OCI-LY3 (cell line): ENCODE measurements around the gene SPECC1.
"Not testable (repeated sequence)": the region's sequence is repeated elsewhere in the genome, so short reads cannot be mapped to it uniquely, and the experiment has no call there.

Source experiments
- H2AFZ ChIP-seq: fragments of 200-600, 300-600 bp; shearing (Covaris generic); 2 replicates; pipeline ENCODE4 v1.6.0; 2014; ENCODE audit warnings: antibody characterized with exemption, low read depth, low read length
- H3K27ac ChIP-seq: fragments of 200-600, 300-600 bp; sonication (generic); 2 replicates; pipeline ENCODE4 v1.5.1; 2014; ENCODE audit warnings: mild to moderate bottlenecking, low read length, moderate library complexity, mixed read lengths
- H3K27me3 ChIP-seq: fragments of 200-600, 300-600 bp; sonication (generic); 2 replicates; pipeline ENCODE4 v1.6.1; 2014; ENCODE audit warnings: low read depth, low read length, mixed read lengths
- H3K36me3 ChIP-seq: fragments of 200-600, 300-600 bp; sonication (generic); replicated peaks from 2 replicates; pipeline ENCODE3; 2014; ENCODE audit warnings: low read depth, low read length, mixed read lengths
- H3K4me1 ChIP-seq: fragments of 300-600, 200-600 bp; sonication (generic); 2 replicates; pipeline ENCODE4 v1.6.1; 2014; ENCODE audit warnings: low read length, mixed read lengths
- H3K4me2 ChIP-seq: fragments of 200-600, 300-600 bp; sonication (generic); 2 replicates; pipeline ENCODE4 v1.6.1; 2014; ENCODE audit warnings: low read length, mixed read lengths
- H3K4me3 ChIP-seq: fragments of 300-600, 200-600 bp; sonication (generic); 2 replicates; pipeline ENCODE4 v1.5.1; 2014; ENCODE audit warnings: antibody characterized with exemption, mild to moderate bottlenecking, low read length, moderate library complexity
- H3K79me2 ChIP-seq: fragments of 300-600, 200-600 bp; shearing (Covaris generic); 2 replicates; pipeline ENCODE4 v1.6.1; 2014; ENCODE audit warnings: mild to moderate bottlenecking, low read length, mixed read lengths
- H3K9ac ChIP-seq: fragments of 300-600, 200-600 bp; shearing (Covaris generic); 2 replicates; pipeline ENCODE4 v1.6.0; 2014; ENCODE audit warnings: mild to moderate bottlenecking, low read length, moderate library complexity
- H3K9me3 ChIP-seq: fragments of 200-600, 300-600 bp; shearing (Covaris generic); 2 replicates; pipeline ENCODE4 v1.6.1; 2014; ENCODE audit warnings: low read length, mixed read lengths; ENCODE audit not compliant: insufficient read depth
- H4K20me1 ChIP-seq: fragments of 200-600, 300-600 bp; sonication (generic); 2 replicates; pipeline ENCODE4 v1.6.1; 2016; ENCODE audit warnings: low read length, mixed read lengths; ENCODE audit not compliant: insufficient read depth
- EZH2phosphoT487 ChIP-seq: fragments of 200-600 bp; shearing (Covaris generic); IDR thresholded peaks from 2 replicates; pipeline ENCODE4 v1.6.1; 2018; ENCODE audit warnings: antibody characterized with exemption, mixed run types, low read depth
- TF ChIP-seq, protein P1 (sequence below): fragments of 200-600, 300-600 bp; sonication (generic); IDR thresholded peaks from 2 replicates; pipeline ENCODE4 v1.5.1; 2014; ENCODE audit warnings: antibody characterized with exemption, low read length, low read depth

Gene SPECC1

DNA sequence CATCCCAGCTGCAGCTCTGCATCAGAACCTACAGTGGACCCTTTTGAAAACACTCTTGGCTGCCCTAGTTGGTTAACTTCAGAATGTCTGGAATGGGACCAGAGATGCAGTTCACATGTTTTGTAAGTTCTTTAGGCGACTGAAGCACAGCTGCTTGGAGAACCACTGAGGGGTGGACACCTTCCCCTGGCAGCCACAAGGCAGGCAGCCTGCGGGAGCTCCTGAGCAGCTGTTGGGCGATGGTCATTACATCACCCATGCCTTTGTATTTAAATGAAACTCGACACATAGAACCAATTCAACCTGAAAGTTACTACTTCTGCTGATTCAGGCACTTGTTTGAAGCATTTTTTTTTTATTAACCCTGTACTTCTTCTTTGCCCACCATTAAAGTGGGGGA lies 306.7 kb downstream of the SPECC1 start:
- no peak overlapping the region for H2AFZ ChIP-seq
- no peaks in the 10 kb centered on the region for H3K79me2 ChIP-seq
- H3K4me1 ChIP-seq: no peaks in the 10 kb centered on the region
- no peak overlapping the region for H3K4me2 ChIP-seq
- no peak for TF ChIP-seq EZH2phosphoT487
- TF ChIP-seq, protein P1, sequence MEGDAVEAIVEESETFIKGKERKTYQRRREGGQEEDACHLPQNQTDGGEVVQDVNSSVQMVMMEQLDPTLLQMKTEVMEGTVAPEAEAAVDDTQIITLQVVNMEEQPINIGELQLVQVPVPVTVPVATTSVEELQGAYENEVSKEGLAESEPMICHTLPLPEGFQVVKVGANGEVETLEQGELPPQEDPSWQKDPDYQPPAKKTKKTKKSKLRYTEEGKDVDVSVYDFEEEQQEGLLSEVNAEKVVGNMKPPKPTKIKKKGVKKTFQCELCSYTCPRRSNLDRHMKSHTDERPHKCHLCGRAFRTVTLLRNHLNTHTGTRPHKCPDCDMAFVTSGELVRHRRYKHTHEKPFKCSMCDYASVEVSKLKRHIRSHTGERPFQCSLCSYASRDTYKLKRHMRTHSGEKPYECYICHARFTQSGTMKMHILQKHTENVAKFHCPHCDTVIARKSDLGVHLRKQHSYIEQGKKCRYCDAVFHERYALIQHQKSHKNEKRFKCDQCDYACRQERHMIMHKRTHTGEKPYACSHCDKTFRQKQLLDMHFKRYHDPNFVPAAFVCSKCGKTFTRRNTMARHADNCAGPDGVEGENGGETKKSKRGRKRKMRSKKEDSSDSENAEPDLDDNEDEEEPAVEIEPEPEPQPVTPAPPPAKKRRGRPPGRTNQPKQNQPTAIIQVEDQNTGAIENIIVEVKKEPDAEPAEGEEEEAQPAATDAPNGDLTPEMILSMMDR: no peak
- H3K27ac ChIP-seq: no peak overlapping the region
- H4K20me1 ChIP-seq: no peaks in the 10 kb centered on the region
- H3K36me3 ChIP-seq: no peaks in the 10 kb centered on the region
- no peak overlapping the region for H3K4me3 ChIP-seq
- H3K27me3 ChIP-seq: no peaks in the 10 kb centered on the region
- H3K9me3 ChIP-seq: no peaks in the 10 kb centered on the region
- no peak overlapping the region for H3K9ac ChIP-seq

DNA sequence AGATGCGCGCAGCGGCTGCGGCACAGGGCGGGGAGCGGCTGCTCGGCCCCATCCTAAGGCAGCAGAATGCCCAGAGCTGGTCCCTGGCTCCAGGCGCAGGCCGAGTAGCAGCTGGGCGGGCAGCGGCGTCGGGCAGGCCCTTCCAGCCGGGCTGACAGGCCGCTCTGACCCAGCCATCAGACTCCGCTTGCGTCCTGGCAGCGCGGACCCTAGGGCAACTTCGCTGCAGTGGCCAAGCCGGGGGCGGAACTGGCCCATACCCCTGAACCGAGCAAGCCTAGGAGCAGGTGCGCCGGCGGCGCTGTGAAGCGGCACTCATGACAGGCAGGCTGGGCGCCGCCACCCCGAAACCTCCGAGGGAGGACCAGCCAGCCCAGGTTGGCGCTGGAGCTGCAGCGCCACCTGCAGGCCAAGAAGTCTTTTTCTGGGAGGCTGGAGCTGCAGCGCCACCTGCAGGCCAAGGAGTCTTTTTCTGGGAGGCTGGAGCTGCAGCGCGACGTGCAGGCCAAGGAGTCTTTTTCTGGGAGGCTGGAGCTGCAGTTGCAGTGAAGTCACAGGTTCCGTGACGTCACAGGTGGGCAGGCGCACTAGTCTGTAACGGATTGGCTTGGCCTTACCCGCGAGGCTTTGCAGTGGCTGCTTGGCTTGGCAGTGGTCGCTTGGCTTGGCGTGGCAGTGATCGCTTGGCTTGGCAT lies 311.5 kb downstream of the SPECC1 start:
- H3K79me2 ChIP-seq, H3K27me3 ChIP-seq, H3K4me2 ChIP-seq, H3K36me3 ChIP-seq, H3K27ac ChIP-seq, H2AFZ ChIP-seq, H3K9me3 ChIP-seq, H3K4me1 ChIP-seq, H3K4me3 ChIP-seq, H4K20me1 ChIP-seq, H3K9ac ChIP-seq: not testable (repeated sequence)
- TF ChIP-seq, protein P1: peak; percentile 33

DNA sequence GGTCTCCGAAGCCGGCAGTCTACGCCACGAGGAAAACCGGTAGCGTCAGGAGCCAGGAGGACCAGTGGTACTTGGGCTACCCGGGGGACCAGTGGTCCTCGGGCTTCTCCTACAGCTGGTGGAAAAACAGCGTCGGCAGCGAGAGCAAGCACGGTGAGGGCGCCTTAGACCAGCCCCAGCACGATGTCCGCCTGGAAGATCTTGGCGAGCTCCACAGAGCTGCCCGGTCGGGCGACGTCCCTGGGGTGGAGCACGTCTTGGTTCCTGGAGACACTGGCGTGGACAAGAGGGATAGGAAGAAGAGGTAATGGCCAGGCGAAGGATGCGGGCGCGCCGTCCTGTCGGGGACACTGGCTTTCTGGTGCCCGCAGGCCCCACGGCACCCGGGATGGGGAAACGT lies 312.2 kb downstream of the SPECC1 start:
- H3K27me3 ChIP-seq, H3K79me2 ChIP-seq, H3K9me3 ChIP-seq, H3K4me2 ChIP-seq, H3K36me3 ChIP-seq, H3K4me1 ChIP-seq, H2AFZ ChIP-seq, H3K9ac ChIP-seq, H3K27ac ChIP-seq, H3K4me3 ChIP-seq, H4K20me1 ChIP-seq: not testable (repeated sequence)

DNA sequence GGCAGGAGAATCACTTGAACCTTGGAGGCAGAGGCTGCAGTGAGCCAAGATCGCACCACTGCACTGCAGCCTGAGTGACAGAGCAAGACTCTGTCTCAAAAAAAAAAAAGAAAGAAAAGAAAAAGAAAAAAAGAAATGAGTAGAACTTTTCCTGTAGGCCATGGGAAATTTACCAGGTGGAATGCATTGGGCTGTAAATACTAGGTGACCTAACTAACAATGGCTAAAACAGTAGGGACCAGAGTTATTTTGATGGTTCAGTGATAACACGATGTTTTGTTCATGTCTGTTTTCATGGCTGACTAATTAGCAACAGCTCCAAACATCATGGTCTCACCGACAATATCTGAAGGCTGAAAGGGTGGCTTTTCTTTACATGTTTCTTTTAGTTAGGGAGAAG lies 318.6 kb downstream of the SPECC1 start:
- H3K4me1 ChIP-seq, H3K9me3 ChIP-seq, H4K20me1 ChIP-seq, H3K4me2 ChIP-seq, H3K4me3 ChIP-seq, H3K27me3 ChIP-seq, H2AFZ ChIP-seq, H3K27ac ChIP-seq, H3K79me2 ChIP-seq, H3K9ac ChIP-seq, H3K36me3 ChIP-seq: not testable (repeated sequence)

DNA sequence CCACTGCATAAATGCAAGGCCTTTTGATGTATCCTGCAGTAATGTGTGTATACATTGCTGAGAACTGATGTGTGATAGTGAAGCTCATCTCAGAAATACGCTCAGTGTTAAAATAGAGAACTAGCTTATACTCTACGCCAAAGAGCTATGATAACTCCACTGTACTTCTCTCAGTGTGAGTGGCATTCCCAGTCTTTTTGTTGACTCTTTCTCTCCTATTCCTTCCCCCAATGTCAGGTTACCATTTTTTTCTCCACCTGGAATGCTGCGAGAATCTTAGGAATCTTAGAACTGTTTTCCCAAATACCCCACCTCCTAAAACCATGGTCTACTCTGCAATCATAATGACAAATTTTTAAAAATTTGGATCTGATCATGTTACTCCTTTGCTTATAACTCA lies 342.2 kb downstream of the SPECC1 start:
- H3K4me3 ChIP-seq, H3K36me3 ChIP-seq, H3K79me2 ChIP-seq, H3K9ac ChIP-seq, H2AFZ ChIP-seq, H4K20me1 ChIP-seq, H3K4me1 ChIP-seq, H3K27me3 ChIP-seq, H3K27ac ChIP-seq, H3K4me2 ChIP-seq, H3K9me3 ChIP-seq: not testable (repeated sequence)

DNA sequence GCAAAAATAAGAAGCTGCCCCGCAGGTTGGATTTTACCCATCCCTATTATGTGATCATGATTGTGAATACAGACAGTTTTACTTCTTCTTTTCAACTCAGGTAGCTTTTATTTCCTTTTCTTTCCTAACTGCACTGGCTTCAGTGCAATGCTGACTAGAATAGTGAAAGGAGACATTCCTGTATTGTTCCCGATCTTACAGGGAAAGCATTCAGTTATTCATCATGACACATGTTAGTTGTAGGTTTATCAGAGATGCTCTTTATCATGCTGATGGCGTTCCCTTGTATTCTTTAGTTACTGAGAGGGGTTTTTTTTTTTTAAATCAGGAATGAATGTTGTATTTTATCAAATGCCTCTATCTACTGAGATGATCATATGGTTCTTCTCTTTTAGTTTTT lies 343.4 kb downstream of the SPECC1 start:
- not testable (repeated sequence) for H3K79me2 ChIP-seq, H4K20me1 ChIP-seq, H3K9me3 ChIP-seq, H3K27me3 ChIP-seq, H3K9ac ChIP-seq, H3K4me1 ChIP-seq, H3K4me3 ChIP-seq, H2AFZ ChIP-seq, H3K27ac ChIP-seq, H3K36me3 ChIP-seq, H3K4me2 ChIP-seq

DNA sequence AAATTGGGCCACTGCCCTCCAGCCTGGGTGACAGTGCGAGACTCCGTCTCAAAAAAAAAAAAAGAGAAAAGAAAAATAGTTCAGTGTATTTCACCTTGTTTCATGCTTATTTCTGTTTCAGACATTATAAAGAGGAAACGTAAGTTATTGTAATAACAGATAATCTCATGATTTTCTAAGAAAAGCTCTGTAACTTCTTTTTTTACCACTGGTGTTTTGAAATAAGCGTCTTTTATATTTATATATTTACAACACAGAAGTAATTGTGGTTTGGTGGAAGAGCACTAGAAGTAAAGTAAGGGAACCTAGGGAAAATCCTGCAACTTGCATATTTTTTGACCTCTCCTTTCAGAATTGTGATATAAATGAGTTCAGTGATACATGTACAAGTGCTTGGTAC lies 354.7 kb downstream of the SPECC1 start:
- H3K4me1 ChIP-seq, H3K9me3 ChIP-seq, H4K20me1 ChIP-seq, H3K27ac ChIP-seq, H3K4me2 ChIP-seq, H3K79me2 ChIP-seq, H3K27me3 ChIP-seq, H3K9ac ChIP-seq, H3K4me3 ChIP-seq, H2AFZ ChIP-seq, H3K36me3 ChIP-seq: not testable (repeated sequence)
